Measurements from ENCODE around the gene SLC44A5.
"Not testable (repeated sequence)": the region's sequence is repeated elsewhere in the genome, so short reads cannot be mapped to it uniquely, and the experiment has no call there.

The SLC44A5 gene

DNA sequence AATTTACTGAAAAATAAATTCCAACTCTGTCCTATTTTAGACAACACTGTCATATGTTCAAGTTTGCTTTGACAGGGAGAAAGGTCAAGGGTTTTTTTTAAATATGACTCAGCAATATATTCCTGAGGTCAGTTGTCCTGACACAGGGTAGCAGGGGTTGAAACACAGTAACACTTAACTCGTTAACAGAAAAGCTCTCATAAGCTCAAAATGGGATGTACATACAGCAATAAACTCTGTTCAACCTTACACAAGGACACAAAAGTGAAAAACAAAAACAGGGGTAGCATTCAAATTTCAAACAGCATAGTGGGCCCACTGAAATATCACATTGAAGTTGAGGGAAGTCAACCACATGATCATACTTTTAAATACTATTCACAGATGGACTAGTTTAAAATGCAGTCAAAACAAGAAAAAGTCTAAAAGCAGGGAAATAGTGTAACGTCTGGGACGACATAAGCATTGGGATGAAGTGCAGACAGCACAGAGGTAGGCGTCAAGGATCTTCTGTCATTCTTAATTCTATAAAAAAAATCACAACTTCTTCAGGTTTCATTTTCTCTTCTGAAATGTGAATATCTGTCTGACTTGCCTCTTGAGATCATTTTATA, 89.9 kb downstream of the SLC44A5 start:
- no peak for DNase-seq (ENCODE audit: low spot score)

DNA sequence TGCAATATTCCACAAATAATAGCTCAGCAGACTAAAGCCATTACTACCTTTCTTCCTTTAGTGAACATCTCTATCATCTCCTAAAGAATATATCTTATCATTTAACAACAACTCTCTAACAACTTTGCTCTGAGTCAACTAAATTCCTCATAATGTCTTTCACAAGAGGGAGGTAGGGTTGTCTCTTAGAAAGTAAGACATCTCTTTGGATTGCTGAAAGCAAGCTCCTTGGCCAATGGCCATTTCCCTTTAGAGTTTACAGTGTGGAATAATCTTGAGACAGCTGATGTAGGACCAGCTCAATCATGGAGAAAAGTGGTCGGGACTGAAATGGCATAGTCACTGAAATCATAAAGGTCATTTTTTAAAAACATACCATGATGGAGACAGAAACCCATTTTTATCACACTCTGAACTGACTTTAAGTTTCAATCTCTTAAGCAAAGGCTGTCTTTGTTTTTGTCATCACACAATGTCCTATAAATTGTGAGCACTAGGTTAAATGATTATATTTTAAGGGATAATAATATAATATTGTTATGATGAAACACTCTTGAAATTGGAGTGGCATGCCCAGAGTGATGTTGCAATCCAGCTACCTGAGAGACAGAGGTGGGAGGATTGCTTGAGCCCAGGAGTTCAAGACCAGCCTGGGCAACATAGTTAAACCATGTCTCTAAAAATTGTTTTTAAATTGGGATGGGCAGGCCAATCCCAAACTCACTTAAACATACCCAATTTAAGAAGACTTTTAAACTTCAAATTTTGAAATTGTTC, 91.1 kb downstream of the SLC44A5 start:
- DNase-seq (ENCODE audit: low spot score), result no peak

GRCh38 chr1:75518686-75519085, 92.2 kb downstream of the SLC44A5 start:
- DNase-seq (ENCODE audit: low spot score), result no peak

- DNase-seq (ENCODE audit: low spot score), result no peak
Measured at GRCh38 chr1:75514270-75514669, 96.6 kb downstream of the SLC44A5 start.

- no peak for DNase-seq (ENCODE audit: low spot score)
Measured at GRCh38 chr1:75506976-75507375, 103.9 kb downstream of the SLC44A5 start.

- DNase-seq (ENCODE audit: low spot score), result no peak
Measured at GRCh38 chr1:75503221-75503974, 107.5 kb downstream of the SLC44A5 start.

GRCh38 chr1:75502776-75503175, 108.1 kb downstream of the SLC44A5 start:
- no peak for DNase-seq (ENCODE audit: low spot score)

- no peak for DNase-seq (ENCODE audit: low spot score)
Measured at GRCh38 chr1:75501577-75502295, 109.2 kb downstream of the SLC44A5 start.

- no peak for DNase-seq (ENCODE audit: low spot score)
Measured at GRCh38 chr1:75492011-75492410, 118.9 kb downstream of the SLC44A5 start.

GRCh38 chr1:75487399-75487798, 123.5 kb downstream of the SLC44A5 start:
- DNase-seq (ENCODE audit: low spot score), result no peak

DNA sequence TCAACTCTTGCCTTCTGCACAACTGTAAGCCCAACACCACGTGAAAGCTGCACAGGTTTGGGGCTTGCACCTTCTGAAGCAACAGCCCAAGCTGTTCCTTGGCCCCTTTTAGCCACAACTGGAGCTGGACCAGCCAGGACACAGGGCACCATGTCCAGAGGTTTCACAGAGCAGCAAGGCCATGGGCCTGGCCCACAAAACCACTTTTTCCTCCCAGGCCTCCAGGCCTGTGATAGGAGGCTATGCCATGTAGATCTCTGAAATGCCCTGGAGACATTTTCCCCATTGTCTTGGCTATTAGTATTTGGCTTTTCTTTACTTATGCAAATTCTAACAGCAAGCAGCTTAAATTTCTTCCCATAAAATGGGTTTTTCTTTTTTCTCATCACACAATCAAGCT, 126.1 kb downstream of the SLC44A5 start:
- DNase-seq (ENCODE audit: low spot score), result no peak

GRCh38 chr1:75482951-75483350, 128.0 kb downstream of the SLC44A5 start:
- DNase-seq (ENCODE audit: low spot score), result no peak

DNA sequence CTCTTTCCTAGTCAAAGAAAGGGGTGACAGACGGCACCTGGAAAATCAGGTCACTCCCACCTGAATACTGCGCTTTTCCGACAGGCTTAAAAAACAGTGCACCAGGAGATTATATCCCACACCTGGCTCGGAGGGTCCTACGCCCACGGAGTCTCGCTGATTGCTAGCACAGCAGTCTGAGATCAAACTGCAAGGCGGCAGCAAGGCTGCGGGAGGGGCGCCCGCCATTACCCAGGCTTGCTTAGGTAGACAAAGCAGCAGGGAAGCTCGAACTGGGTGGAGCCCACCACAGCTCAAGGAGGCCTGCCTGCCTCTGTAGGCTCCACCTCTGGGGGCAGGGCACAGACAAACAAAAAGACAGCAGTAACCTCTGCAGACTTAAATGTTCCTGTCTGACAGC, 134.4 kb downstream of the SLC44A5 start:
- not testable (repeated sequence) for DNase-seq (ENCODE audit: low spot score)

DNA sequence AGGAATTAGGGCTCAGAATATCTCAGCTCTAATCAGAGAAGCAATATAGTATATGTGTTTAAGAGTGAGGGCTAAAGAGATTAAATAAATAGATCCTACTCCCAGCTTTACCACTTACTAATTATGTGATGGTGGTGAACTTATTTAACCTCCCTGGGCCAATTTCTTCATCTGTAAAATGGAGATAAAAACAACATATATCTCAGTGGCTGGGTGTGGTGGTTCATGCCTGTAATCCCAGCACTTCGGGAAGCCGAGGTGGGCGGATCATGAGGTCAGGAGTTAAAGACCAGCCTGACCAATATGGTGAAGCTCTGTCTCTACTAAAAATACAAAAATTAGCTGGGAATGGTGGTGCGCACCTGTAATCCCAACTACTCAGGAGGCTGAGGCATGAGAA, 135.2 kb downstream of the SLC44A5 start:
- no peak for DNase-seq (ENCODE audit: low spot score)

DNA sequence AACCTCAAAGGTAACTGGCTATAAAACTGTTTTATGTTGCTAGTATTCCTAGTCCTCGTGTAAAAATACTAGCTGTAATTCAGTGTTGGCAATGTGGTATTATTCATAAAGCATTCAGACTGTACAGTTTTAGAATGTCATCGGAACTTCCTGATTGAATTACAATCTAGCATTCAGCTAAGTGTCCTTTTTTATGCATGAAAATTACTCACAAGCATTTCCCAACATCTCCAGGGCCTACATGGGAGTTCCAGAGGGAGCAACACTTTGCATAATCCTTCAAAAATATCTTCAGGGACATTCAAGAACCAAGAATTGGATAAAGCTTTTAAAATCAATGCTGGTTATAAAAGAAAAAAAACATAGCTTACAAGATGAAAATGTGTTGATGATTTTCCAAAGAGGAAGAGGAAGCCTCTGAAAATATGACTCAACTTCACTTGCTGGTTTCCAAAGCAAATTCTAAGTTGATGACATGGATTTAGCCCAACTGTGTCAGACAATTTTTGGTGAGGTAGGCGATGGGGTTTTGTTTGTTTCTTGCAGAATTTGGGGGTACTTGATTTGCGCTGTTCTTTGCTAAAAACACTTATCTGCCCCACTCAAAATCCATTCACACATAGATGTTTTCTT, 137.8 kb downstream of the SLC44A5 start:
- DNase-seq (ENCODE audit: low spot score), result no peak

GRCh38 chr1:75472089-75472970, 138.6 kb downstream of the SLC44A5 start:
- DNase-seq (ENCODE audit: low spot score), result no peak

- DNase-seq (ENCODE audit: low spot score), result no peak
Measured at GRCh38 chr1:75471252-75471651, 139.7 kb downstream of the SLC44A5 start.

GRCh38 chr1:75470448-75470847, 140.5 kb downstream of the SLC44A5 start:
- no peak for DNase-seq (ENCODE audit: low spot score)

DNA sequence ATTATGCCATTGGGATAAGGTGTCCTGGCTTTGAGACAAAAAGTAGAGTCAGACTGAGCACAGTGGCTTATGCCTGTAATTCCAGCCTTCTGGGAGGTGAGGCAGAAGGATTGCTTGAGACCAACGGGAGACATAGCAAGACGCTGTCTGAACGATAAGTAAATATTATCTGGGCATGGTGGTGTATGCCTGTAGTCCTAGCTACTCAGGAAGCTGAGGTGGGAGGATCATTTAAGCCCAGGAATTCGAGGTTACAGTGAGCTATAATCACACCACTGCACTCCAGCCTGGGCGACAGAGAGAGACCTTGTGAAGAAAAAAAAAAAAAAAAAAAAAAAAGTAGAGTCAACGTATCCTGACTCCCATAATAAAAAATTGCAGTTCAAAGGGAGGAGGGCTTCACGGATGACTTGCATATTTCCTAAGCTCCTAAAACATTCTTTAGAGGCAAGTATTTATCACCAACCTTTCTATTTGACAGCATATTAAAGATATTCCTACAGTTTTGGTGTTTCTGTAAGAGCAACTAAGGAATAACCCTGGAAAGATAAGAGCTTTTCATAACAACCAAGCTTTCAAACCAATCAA, 141.2 kb downstream of the SLC44A5 start:
- no peak for DNase-seq (ENCODE audit: low spot score)

DNA sequence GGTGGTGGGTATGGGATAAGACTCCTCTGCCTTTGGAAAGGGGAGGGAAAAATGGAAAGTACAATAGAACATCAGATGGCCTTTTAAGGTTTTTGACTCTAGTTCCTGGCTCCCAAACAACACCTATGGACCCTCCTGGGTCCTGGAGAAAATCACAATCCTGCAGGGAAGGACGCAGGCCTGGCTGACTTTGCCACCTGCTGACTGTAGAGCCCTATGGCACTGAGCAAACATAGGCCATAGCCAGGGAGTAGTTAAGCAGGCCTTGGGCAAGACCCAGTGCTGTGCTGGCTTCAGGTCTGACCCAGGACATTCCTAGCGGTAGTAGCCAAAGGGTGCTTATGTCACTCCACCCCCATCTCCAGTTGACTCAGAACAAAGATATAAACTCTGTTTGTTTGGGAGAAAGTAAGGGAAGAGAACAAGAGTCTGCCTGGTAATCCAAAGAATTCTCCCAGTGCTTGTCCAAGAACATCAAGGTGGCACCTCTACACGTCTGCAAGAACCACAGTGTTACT, 149.0 kb downstream of the SLC44A5 start:
- no peak for DNase-seq (ENCODE audit: low spot score)
